ENCODE measurements around the gene HOXB5.
A peak's percentile ranks its signal among the peaks of the same experiment; 100 is the strongest.

Gene HOXB5

GRCh38 chr17:48609759-48610281 lies 16.2 kb upstream of the HOXB5 start:
- H3K36me3 ChIP-seq (ENCODE audit: insufficient read depth, low read length) = no peaks in the 10 kb centered on the region
- H3F3A ChIP-seq (ENCODE audit: insufficient read depth, low read length) = no peaks in the 10 kb centered on the region
- no peak overlapping the region for H3K27ac ChIP-seq (ENCODE audit: low read depth, low read length, poor library complexity, severe bottlenecking)
- H3K4me2 ChIP-seq (ENCODE audit: low read length) = peak overlapping the region; percentile 72
- H4K20me1 ChIP-seq (ENCODE audit: insufficient read depth, low read length) = no peaks in the 10 kb centered on the region
- H3K9ac ChIP-seq (ENCODE audit: low read length) = peak overlapping the region; percentile 68
- H3K4me3 ChIP-seq (ENCODE audit: low read depth, low read length, poor library complexity, severe bottlenecking) = peak overlapping the region; percentile 63
- H3K4me1 ChIP-seq (ENCODE audit: insufficient read depth, low read length, severe bottlenecking) = peaks cover 3% of the 10 kb centered on the region
- H3K9me2 ChIP-seq (ENCODE audit: low read depth, low read length) = no peaks in the 10 kb centered on the region
- no peaks in the 10 kb centered on the region for H3K27me3 ChIP-seq (ENCODE audit: insufficient read depth, low read length)
- no peaks in the 10 kb centered on the region for H3K9me3 ChIP-seq (ENCODE audit: low read length)
- no peak overlapping the region for H2AFZ ChIP-seq (ENCODE audit: low read length)
- H3K79me2 ChIP-seq (ENCODE audit: insufficient read depth, low read length) = no peaks in the 10 kb centered on the region
- TF ChIP-seq EZH2 (IDR thresholded peaks at IDR 0.05; ENCODE audit: borderline replicate concordance, low read length) (no peak), CTCF (IDR thresholded peaks at IDR 0.05; ENCODE audit: low read length) (no peak)

GRCh38 chr17:48609033-48609432 lies 15.5 kb upstream of the HOXB5 start:
- Histone ChIP-seq H3K9me3 (ENCODE audit: low read length) (no peaks in the 10 kb centered on the region), H2AFZ (ENCODE audit: low read length) (no peak overlapping the region), H3K4me3 (ENCODE audit: low read depth, low read length, poor library complexity, severe bottlenecking) (no peak overlapping the region), H3K9me2 (ENCODE audit: low read depth, low read length) (no peaks in the 10 kb centered on the region), H4K20me1 (ENCODE audit: insufficient read depth, low read length) (no peaks in the 10 kb centered on the region), H3K27ac (ENCODE audit: low read depth, low read length, poor library complexity, severe bottlenecking) (no peak overlapping the region), H3K79me2 (ENCODE audit: insufficient read depth, low read length) (no peaks in the 10 kb centered on the region), H3K36me3 (ENCODE audit: insufficient read depth, low read length) (no peaks in the 10 kb centered on the region), H3F3A (ENCODE audit: insufficient read depth, low read length) (no peaks in the 10 kb centered on the region), H3K4me1 (ENCODE audit: insufficient read depth, low read length, severe bottlenecking) (peaks cover 3% of the 10 kb centered on the region), H3K9ac (ENCODE audit: low read length) (no peak overlapping the region), H3K4me2 (ENCODE audit: low read length) (no peak overlapping the region), H3K27me3 (ENCODE audit: insufficient read depth, low read length) (no peaks in the 10 kb centered on the region)
- no peak for TF ChIP-seq EZH2 (IDR thresholded peaks at IDR 0.05; ENCODE audit: borderline replicate concordance, low read length)
- no peak for TF ChIP-seq CTCF (IDR thresholded peaks at IDR 0.05; ENCODE audit: low read length)

GRCh38 chr17:48608494-48608834 lies 14.9 kb upstream of the HOXB5 start:
- Histone ChIP-seq H3K9me2 (ENCODE audit: low read depth, low read length) (no peaks in the 10 kb centered on the region), H4K20me1 (ENCODE audit: insufficient read depth, low read length) (no peaks in the 10 kb centered on the region), H3K27me3 (ENCODE audit: insufficient read depth, low read length) (no peaks in the 10 kb centered on the region), H3K9ac (ENCODE audit: low read length) (no peak overlapping the region), H3K79me2 (ENCODE audit: insufficient read depth, low read length) (no peaks in the 10 kb centered on the region), H3K27ac (ENCODE audit: low read depth, low read length, poor library complexity, severe bottlenecking) (no peak overlapping the region), H2AFZ (ENCODE audit: low read length) (no peak overlapping the region), H3K4me3 (ENCODE audit: low read depth, low read length, poor library complexity, severe bottlenecking) (no peak overlapping the region), H3K4me2 (ENCODE audit: low read length) (no peak overlapping the region), H3K9me3 (ENCODE audit: low read length) (no peaks in the 10 kb centered on the region), H3K36me3 (ENCODE audit: insufficient read depth, low read length) (no peaks in the 10 kb centered on the region), H3K4me1 (ENCODE audit: insufficient read depth, low read length, severe bottlenecking) (peaks cover 3% of the 10 kb centered on the region), H3F3A (ENCODE audit: insufficient read depth, low read length) (no peaks in the 10 kb centered on the region)
- no peak for TF ChIP-seq EZH2 (IDR thresholded peaks at IDR 0.05; ENCODE audit: borderline replicate concordance, low read length)
- no peak for TF ChIP-seq CTCF (IDR thresholded peaks at IDR 0.05; ENCODE audit: low read length)
